Caco-2 (cell line): ENCODE data around the gene NUP58. TPM values are rescaled to one million over a fixed set of nuclear protein-coding genes. Genes with fewer than 3 reads are reported as not detected.

ENCODE experiments used
- BruUV-seq: library from RNA; stranded (reverse); fragments of 400-500 nt; replicated peaks from 2 replicates; lab custom pipeline; 2021; lab: Mats Ljungman, UMichigan
- CTCF ChIA-PET: fragments of 300-600 bp; sonication (Branson Sonifier 250); formaldehyde crosslinking; loops from one replicate; lab custom pipeline; 2022; ENCODE audit warnings: antibody characterized with exemption; lab: Charles Lee
- POLR2A ChIA-PET: fragments of 300-600 bp; sonication (Branson Sonifier 250); formaldehyde crosslinking; loops from one replicate; lab custom pipeline; 2022; ENCODE audit warnings: antibody characterized with exemption; lab: Charles Lee
- DNase-seq, 2 experiments: peaks; one replicate each; pipeline versions ENCODE4 v3.0.0 to v3.0.0-alpha.2; 2020 to 2022
- H3K27me3 ChIP-seq: replicated peaks from 2 replicates; pipeline ENCODE4 v1.6.0; 2011; ENCODE audit warnings: low read length; ENCODE audit not compliant: control insufficient read depth, insufficient read depth
- H3K36me3 ChIP-seq: 2 replicates; pipeline ENCODE4 v1.5.1; 2011; ENCODE audit warnings: low read length; ENCODE audit not compliant: control insufficient read depth, insufficient read depth
- H3K4me1 ChIP-seq: fragments of 250-450 bp; sonication (Bioruptor Pico); 2 replicates; pipeline ENCODE4 v1.5.1; 2020; ENCODE audit warnings: mild to moderate bottlenecking
- H3K4me3 ChIP-seq: 2 replicates; pipeline ENCODE4 v1.5.1; 2011; ENCODE audit warnings: low read depth, mild to moderate bottlenecking, control low read depth, low read length
- H3K9me3 ChIP-seq: fragments of 250-450 bp; sonication (Bioruptor Pico); 2 replicates; pipeline ENCODE4 v1.5.1; 2020; ENCODE audit warnings: mild to moderate bottlenecking, moderate library complexity
- H3K27ac Mint-ChIP-seq: one replicate; pipeline ENCODE4 v1.8.0; 2022; ENCODE audit warnings: mixed read lengths; ENCODE audit not compliant: unreplicated experiment
- H3K27me3 Mint-ChIP-seq: one replicate; pipeline ENCODE4 v1.8.0; 2022; ENCODE audit warnings: mixed read lengths; ENCODE audit not compliant: insufficient read depth, unreplicated experiment
- H3K36me3 Mint-ChIP-seq: one replicate; pipeline ENCODE4 v1.8.0; 2022; ENCODE audit warnings: mild to moderate bottlenecking, mixed read lengths; ENCODE audit not compliant: insufficient read depth, unreplicated experiment
- H3K4me1 Mint-ChIP-seq: one replicate; pipeline ENCODE4 v1.8.0; 2022; ENCODE audit warnings: low read depth, mixed read lengths; ENCODE audit not compliant: unreplicated experiment
- H3K4me3 Mint-ChIP-seq: one replicate; pipeline ENCODE4 v1.8.0; 2022; ENCODE audit warnings: mild to moderate bottlenecking, moderate library complexity, mixed read lengths; ENCODE audit not compliant: unreplicated experiment
- H3K9me3 Mint-ChIP-seq: one replicate; pipeline ENCODE4 v1.8.0; 2022; ENCODE audit warnings: mixed read lengths; ENCODE audit not compliant: unreplicated experiment
- CTCF ChIP-seq, 2 experiments: fragments of 200-600 bp in 1 of 2; IDR thresholded peaks; 1 replicate in 1 of 2; 2 replicates in 1 of 2; pipeline versions ENCODE4 v1.5.1 to v1.8.0; 2011 to 2022; ENCODE audit warnings: antibody characterized with exemption in 1 of 2, control low read depth in 1 of 2, inconsistent platforms in 1 of 2, low read depth in 1 of 2, low read length in 1 of 2, mild to moderate bottlenecking in 1 of 2, moderate library complexity in 1 of 2; ENCODE audit not compliant: insufficient read depth in 1 of 2, severe bottlenecking in 1 of 2, unreplicated experiment in 1 of 2
- intact Hi-C: fragments of 100-400 bp; cut with micrococcal nuclease; formaldehyde crosslinking; loops from one replicate; pipeline ENCODE4 v1.10.0; 2022; ENCODE audit not compliant: unreplicated experiment
- total RNA-seq: library from RNA; stranded (reverse); gene quantifications from 2 replicates; pipeline ENCODE4 v1.2.3, GENCODE V29; 2022

The NUP58 gene
- total RNA-seq, 1 experiment from 2014 or later: 66.4 TPM

GRCh38 chr13:25288966-25289365, 12.5 kb upstream of the NUP58 start:
- TF ChIP-seq CTCF (IDR thresholded peaks at IDR 0.05; ENCODE audit: insufficient read depth in 1 of 2, low read depth in 1 of 2, low read length in 1 of 2, severe bottlenecking in 1 of 2, unreplicated experiment in 1 of 2): no peak
- no TSS peak for BruUV-seq
- intact Hi-C loops: no loop called here
- Histone ChIP-seq H3K36me3 (no peaks in the 10 kb centered on the region), H3K9me3 (no peaks in the 10 kb centered on the region), H3K4me3 (no peak overlapping the region), H3K27me3 (no peaks in the 10 kb centered on the region), H3K4me1 (no peaks in the 10 kb centered on the region)
- ChIA-PET POLR2A (no interaction called here), CTCF (no interaction called here)
- H3K9me3 Mint-ChIP-seq: no peaks in the 10 kb centered on the region
- peaks cover 8% of the 10 kb centered on the region for H3K36me3 Mint-ChIP-seq
- H3K27me3 Mint-ChIP-seq: peaks cover 23% of the 10 kb centered on the region
- no peak for DNase-seq
- no peak overlapping the region for H3K27ac Mint-ChIP-seq
- no peaks in the 10 kb centered on the region for H3K4me1 Mint-ChIP-seq
- H3K4me3 Mint-ChIP-seq: peak overlapping the region; percentile 18

GRCh38 chr13:25291691-25292090, 9.7 kb upstream of the NUP58 start:
- TF ChIP-seq CTCF (IDR thresholded peaks at IDR 0.05; ENCODE audit: insufficient read depth in 1 of 2, low read depth in 1 of 2, low read length in 1 of 2, severe bottlenecking in 1 of 2, unreplicated experiment in 1 of 2): no peak
- Histone ChIP-seq H3K4me3 (no peak overlapping the region), H3K4me1 (no peaks in the 10 kb centered on the region), H3K36me3 (no peaks in the 10 kb centered on the region), H3K9me3 (no peaks in the 10 kb centered on the region), H3K27me3 (no peaks in the 10 kb centered on the region; the same call in 1 of the 2 replicates)
- POLR2A ChIA-PET: no interaction called here
- no peak for DNase-seq
- BruUV-seq: no TSS peak
- CTCF ChIA-PET: no interaction called here
- intact Hi-C loops: no loop called here
- peaks cover 34% of the 10 kb centered on the region for H3K27me3 Mint-ChIP-seq
- no peaks in the 10 kb centered on the region for H3K9me3 Mint-ChIP-seq
- H3K27ac Mint-ChIP-seq: no peak overlapping the region
- H3K4me1 Mint-ChIP-seq: no peaks in the 10 kb centered on the region
- no peak overlapping the region for H3K4me3 Mint-ChIP-seq
- peaks cover 8% of the 10 kb centered on the region for H3K36me3 Mint-ChIP-seq

GRCh38 chr13:25292301-25292700, 9.1 kb upstream of the NUP58 start:
- intact Hi-C loops: no loop called here
- Mint-ChIP-seq H3K27me3 (peaks cover 38% of the 10 kb centered on the region), H3K36me3 (peaks cover 3% of the 10 kb centered on the region), H3K4me1 (no peaks in the 10 kb centered on the region), H3K9me3 (no peaks in the 10 kb centered on the region), H3K4me3 (no peak overlapping the region), H3K27ac (no peak overlapping the region)
- no peak for TF ChIP-seq CTCF (IDR thresholded peaks at IDR 0.05; ENCODE audit: insufficient read depth in 1 of 2, low read depth in 1 of 2, low read length in 1 of 2, severe bottlenecking in 1 of 2, unreplicated experiment in 1 of 2)
- Histone ChIP-seq H3K4me3 (no peak overlapping the region), H3K9me3 (no peaks in the 10 kb centered on the region), H3K36me3 (no peaks in the 10 kb centered on the region), H3K4me1 (no peaks in the 10 kb centered on the region), H3K27me3 (no peaks in the 10 kb centered on the region; the same call in 1 of the 2 replicates)
- ChIA-PET POLR2A (no interaction called here), CTCF (no interaction called here)
- no peak for DNase-seq
- BruUV-seq: no TSS peak
